ENCODE results near the gene CPO.

The CPO gene

GRCh38 chr2:207015901-207016300 is 76.6 kb downstream of the CPO start:
- DNase-seq (ENCODE audit: low read depth), result no peak
